DND-41 (cell line): Measurements from ENCODE around the gene ATAD3A.
"Not testable (repeated sequence)": the region's sequence is repeated elsewhere in the genome, so short reads cannot be mapped to it uniquely, and the experiment has no call there.

Source experiments
- CTCF ChIP-seq: IDR thresholded peaks from 2 replicates; pipeline ENCODE4 v1.5.1; 2012; ENCODE audit warnings: borderline replicate concordance, low read length, moderate library complexity, mild to moderate bottlenecking; ENCODE audit not compliant: poor library complexity, severe bottlenecking; ENCODE audit errors: extremely low read depth
- EZH2 ChIP-seq: IDR thresholded peaks from 3 replicates; pipeline ENCODE4 v1.6.1; 2012; ENCODE audit warnings: borderline replicate concordance, low read depth, mild to moderate bottlenecking, moderate library complexity, low read length, inconsistent platforms; ENCODE audit not compliant: severe bottlenecking

- TF ChIP-seq EZH2, CTCF: not testable (repeated sequence)
These were observed 26.1 kb upstream of the ATAD3A start for GRCh38 chr1:1485755-1486317.
